HG02798 (cell line): ENCODE results near the gene NOTCH3.

Experiments used
- ATAC-seq: cut with Tn5 transposase; IDR thresholded peaks from one replicate; pipeline ENCODE4 v1.9.1; 2021; ENCODE audit warnings: mild to moderate bottlenecking; ENCODE audit not compliant: unreplicated experiment, poor library complexity

Gene NOTCH3

DNA sequence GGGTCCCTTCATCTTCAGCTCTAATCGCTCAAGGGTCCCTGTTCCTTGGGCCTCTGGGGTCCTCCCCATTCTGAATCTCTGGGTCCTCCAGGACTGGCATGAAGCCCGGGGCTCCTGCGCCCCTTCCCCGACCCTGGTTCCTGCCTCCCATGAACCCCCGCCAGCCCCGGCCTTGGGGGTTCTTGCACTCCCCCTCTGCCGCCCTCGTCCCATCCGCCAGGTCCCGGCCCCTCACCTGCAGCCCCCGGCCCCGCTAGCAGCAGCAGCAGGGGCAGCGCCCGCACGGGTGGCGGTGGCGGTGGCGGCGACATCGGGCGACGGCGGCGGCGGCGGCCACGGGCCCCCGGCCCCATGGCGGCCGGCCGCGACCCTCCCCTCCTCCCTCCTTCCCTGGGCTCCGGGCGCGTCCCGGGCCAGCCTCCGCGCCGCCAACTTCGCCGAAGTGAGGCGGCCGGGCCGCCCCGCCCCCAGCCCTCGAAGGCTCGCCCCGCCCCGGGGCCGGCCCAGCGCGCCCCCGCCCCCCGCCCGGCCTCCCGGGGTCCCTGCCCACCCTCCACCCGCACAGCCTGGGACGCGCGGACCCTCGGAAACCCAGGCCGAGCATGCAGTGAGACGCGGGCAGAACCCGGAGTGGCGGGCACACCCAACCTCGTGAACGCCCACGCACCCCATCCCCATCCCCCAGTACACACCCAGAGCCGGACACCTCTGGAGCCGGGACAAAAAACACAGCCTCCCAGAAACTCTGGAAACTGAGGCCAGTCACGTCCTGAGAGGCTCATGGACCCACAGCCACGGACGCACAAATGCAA is at the start of gene NOTCH3:
Gene NOTCH3, minus strand, starts transcription at position 443 of the 812 bp plus-strand sequence. Its CDS starts 90 bp downstream, at position 353.
- no peak for ATAC-seq

- ATAC-seq: no peak
Measured at GRCh38 chr19:15250640-15250993, 49.8 kb upstream of the NOTCH3 start.

- ATAC-seq: no peak
Measured at GRCh38 chr19:15249972-15250639, 49.3 kb upstream of the NOTCH3 start.

DNA sequence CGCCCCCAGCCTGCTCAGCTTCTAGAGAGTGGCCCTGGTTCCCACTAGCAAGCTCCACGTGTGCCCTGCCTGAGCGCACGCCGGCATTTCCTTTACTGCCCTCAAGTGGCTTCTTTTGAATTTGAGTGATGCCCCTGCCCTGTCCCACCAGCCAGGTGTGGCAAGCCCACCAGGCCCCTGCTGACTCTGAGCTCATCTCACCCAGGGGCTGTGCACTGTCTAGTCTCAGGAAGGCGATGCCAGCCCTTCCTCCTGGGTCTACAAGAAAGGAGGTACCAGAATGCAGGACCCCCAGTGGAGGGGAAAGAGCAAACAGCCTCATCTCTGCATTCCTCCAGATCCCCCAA is 48.7 kb upstream of the NOTCH3 start:
- no peak for ATAC-seq

DNA sequence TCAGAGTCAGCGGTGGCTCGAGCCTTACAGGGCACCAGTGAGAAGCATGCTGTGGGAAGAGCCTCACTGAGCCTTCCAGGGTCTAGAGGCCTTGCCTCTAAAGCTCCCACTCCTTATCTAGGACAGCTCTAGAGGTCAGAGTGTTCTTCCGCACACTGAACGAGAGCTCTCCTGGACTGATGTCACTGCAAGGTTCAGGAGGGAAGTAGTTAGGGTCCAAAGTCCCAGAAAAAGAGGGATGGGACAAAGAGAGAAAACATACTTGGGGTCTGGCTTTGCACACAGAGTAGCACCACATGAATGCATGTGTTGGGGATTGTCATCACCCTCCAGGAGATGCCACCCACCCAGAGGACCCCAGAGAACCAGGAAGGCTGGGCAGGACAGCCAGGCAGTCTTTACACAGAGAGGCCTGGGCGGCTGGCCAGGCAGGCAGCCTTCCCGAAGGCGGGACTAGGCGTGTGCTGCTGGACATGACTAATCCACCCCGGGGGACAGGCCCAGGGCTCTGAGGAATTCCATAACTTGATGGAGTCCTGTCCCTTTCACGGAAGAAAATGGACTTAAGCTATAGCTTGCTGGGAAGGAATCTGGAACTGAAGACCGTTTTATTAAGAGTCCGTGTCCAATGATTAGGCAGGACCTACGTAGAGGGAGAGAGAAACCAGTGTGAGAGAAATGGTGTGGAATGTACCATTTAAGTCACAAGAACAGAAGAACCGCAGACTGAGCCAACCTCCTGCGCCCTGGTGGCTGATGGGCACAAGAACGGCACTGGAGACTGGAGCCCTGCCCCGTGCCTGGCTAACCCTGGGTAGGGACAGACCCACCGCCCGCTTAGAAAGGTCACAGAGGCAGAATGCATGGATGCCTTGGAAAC is 48.1 kb upstream of the NOTCH3 start:
- ATAC-seq: no peak

GRCh38 chr19:15248106-15248505 is 47.3 kb upstream of the NOTCH3 start:
- ATAC-seq: no peak

GRCh38 chr19:15247107-15248014 is 46.6 kb upstream of the NOTCH3 start:
- no peak for ATAC-seq

DNA sequence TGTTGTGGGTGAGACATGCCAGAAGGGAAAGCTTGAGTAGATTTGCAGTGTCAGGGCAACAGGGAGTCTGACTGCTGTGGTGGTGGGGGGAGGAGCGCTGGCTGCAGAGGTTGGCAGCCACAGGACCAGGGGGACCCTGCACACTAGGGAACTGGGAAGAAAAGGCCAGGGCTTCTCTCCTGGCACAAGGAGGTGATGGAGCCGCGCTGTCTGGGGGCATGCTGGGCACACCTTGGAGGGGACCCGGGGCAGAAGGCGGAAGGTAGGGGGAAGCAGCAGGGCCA is 45.3 kb upstream of the NOTCH3 start:
- ATAC-seq: no peak

DNA sequence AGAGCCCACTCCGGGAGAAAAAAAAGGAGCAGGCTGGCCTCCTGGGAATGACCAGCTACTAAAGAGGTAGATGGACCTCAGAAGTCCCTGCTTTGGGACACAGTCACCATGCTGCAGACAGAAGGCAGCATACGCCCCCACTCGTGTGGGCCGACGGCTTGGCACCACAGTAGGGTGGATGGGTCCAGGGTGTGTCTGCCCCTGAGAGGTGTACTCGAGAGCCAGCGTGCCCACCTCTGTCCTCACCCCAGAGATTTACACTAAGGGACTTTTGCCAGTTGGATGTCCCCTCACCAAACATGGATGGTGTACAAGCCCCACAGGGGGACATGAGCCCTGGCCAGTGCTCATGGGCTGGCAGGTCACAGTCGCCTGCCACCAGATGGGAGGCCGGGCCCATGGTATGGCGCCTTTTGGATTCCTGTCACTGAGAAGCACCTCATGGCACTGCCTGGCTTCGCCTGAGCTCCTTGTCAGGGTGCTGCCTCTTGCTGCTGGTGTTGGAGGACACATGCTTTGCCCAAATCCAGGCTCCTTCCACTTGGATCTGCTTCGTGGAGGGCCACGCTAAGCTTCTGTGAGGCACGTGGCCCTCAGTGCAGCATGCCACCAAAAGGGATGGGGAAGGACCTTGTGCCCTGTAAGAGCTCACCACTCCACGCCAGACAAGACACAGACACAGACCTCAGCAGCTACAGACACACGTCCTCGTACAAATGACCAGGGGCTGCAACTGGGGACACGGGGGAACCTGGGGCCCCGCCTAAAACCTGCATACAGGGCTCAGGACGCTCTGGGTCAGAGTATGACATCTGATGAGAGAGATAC is 44.8 kb upstream of the NOTCH3 start:
- ATAC-seq: no peak

DNA sequence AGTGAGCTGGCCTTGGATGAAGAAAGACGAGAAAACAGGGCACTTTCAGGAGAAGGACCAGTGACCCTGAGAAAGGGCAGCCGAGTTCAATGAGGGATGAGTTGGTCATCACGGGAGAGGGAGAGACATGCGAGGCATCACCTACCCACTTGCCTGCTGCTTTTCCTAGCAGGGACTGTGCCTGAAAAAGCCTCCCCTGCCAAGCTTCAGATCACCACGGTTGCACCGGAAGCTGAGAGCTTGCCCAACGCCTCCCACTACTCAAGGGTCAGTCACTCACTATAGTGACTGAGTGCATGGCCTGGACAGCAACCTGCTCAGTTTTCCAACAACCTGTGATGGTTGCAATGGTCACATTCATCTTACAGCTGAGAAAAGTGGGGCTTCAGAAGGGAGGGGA is 44.0 kb upstream of the NOTCH3 start:
- no peak for ATAC-seq

GRCh38 chr19:15244106-15244803 is 43.5 kb upstream of the NOTCH3 start:
- no peak for ATAC-seq

DNA sequence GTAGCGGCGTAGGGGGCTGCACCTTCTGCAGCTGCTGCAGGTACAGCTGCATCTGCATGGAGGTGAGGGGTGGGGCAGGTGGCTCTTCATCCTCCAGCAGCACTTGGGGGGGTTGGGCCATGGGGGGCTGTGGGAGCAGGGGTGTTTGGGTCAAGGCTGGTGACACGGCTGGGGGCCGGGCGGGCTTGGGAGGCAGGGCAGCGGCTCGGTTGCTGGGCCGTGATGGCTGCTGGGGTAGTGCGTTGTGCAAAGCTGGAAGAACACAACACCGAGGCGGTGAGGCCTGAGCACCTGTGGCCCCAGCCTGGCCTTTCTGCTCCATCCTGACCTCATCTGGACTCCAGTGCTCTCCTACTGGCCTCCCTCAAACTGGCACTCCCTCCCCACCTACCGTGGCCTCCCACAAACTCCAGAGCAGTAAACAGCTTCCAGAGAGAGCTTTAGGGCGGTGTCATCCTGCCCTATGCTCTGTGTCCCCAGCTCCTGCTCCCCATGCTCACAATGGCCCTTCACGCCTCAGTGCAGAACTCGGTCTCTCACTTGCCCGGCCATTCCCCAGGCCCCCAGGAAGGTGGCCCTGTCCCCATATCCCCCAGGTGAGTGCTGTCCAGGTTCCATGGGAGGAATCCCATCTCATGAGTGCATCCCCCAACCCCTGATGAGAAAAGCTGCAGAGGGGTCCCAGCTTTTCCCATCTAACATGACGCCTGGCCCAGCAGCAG is 42.6 kb upstream of the NOTCH3 start:
- no peak for ATAC-seq

GRCh38 chr19:15241259-15241910 is 40.6 kb upstream of the NOTCH3 start:
- ATAC-seq: no peak

- ATAC-seq: no peak
Measured at GRCh38 chr19:15240515-15240914, 39.7 kb upstream of the NOTCH3 start.

DNA sequence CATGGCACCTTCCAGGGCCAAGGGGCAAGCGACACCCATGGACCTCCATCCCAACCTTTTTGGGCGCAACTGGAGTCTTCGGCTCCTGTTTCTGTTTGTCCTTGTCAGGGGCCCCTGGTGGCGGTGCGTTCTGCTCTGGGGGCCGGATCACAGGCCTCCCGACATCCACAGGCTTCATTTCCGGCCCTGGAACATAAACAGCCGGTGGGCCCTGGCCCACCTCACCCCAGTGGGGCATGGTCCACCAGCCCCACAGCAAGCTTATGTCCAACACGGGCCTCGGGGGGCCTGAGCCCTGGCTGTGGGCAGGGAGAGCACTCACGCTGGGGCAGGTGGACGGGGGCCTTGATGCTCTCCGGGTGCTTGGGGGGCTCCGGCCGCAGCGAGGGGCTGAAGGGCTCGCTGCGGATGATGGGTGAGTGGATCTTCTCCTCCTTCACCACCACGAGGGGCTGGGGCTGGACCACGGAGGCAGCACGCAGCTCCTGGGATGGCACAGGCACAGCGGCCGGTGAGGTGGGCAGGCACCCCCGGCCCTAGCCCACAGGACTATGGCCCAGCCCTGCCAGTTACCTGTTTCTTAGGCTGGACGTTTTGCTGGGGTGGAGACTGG is 38.6 kb upstream of the NOTCH3 start:
- no peak for ATAC-seq

- no peak for ATAC-seq
Measured at GRCh38 chr19:15238639-15239155, 37.9 kb upstream of the NOTCH3 start.
